MM.1S (cell line): ENCODE data around the gene PRRT1.
"Not testable (repeated sequence)": the region's sequence is repeated elsewhere in the genome, so short reads cannot be mapped to it uniquely, and the experiment has no call there.

Experiments
- DNase-seq: peaks from one replicate; pipeline ENCODE4 v3.0.0-alpha.2; 2015
- H2AFZ ChIP-seq: fragments of 300-600 bp; sonication (generic); 2 replicates; pipeline ENCODE4 v1.6.0; 2016; ENCODE audit warnings: antibody characterized with exemption, low read length
- H3F3A ChIP-seq: fragments of 300-600 bp; sonication (generic); 2 replicates; pipeline ENCODE4 v1.6.1; 2016; ENCODE audit warnings: mild to moderate bottlenecking, antibody characterized with exemption, low read length, moderate library complexity, mixed read lengths; ENCODE audit not compliant: insufficient read depth
- H3K27ac ChIP-seq: fragments of 300-600 bp; sonication (generic); 2 replicates; pipeline ENCODE4 v1.5.1; 2016; ENCODE audit warnings: mild to moderate bottlenecking, low read length
- H3K27me3 ChIP-seq: fragments of 300-600 bp; sonication (generic); replicated peaks from 2 replicates; pipeline ENCODE4 v1.6.0; 2016; ENCODE audit warnings: low read length; ENCODE audit not compliant: insufficient read depth
- H3K36me3 ChIP-seq: fragments of 300-600 bp; sonication (generic); replicated peaks from 2 replicates; pipeline ENCODE4 v1.6.1; 2016; ENCODE audit warnings: mild to moderate bottlenecking, low read length, mixed read lengths; ENCODE audit not compliant: insufficient read depth
- H3K4me1 ChIP-seq: fragments of 300-600 bp; sonication (generic); 2 replicates; pipeline ENCODE4 v1.6.1; 2016; ENCODE audit warnings: low read length, mixed read lengths
- H3K4me2 ChIP-seq: fragments of 300-600 bp; sonication (generic); 2 replicates; pipeline ENCODE4 v1.6.0; 2016; ENCODE audit warnings: low read depth, low read length
- H3K4me3 ChIP-seq: fragments of 300-600 bp; sonication (generic); 2 replicates; pipeline ENCODE4 v1.5.1; 2016; ENCODE audit warnings: low read length, mixed read lengths
- H3K79me2 ChIP-seq: fragments of 300-600 bp; sonication (generic); 2 replicates; pipeline ENCODE4 v1.6.1; 2016; ENCODE audit warnings: mixed run types, low read length, mixed read lengths
- H3K9ac ChIP-seq: fragments of 300-600 bp; sonication (generic); 2 replicates; pipeline ENCODE4 v1.6.1; 2016; ENCODE audit warnings: low read length, mixed read lengths
- H3K9me2 ChIP-seq: fragments of 300-600 bp; sonication (generic); replicated peaks from 2 replicates; pipeline ENCODE4 v1.6.1; 2016; ENCODE audit warnings: mild to moderate bottlenecking, low read length, mixed read lengths; ENCODE audit not compliant: insufficient read depth
- H3K9me3 ChIP-seq: fragments of 300-600 bp; sonication (generic); replicated peaks from 2 replicates; pipeline ENCODE4 v1.6.1; 2016; ENCODE audit warnings: mild to moderate bottlenecking, low read length, mixed read lengths; ENCODE audit not compliant: insufficient read depth
- H4K20me1 ChIP-seq: fragments of 300-600 bp; sonication (generic); 2 replicates; pipeline ENCODE4 v1.6.1; 2016; ENCODE audit warnings: mild to moderate bottlenecking, low read length, moderate library complexity, mixed read lengths; ENCODE audit not compliant: insufficient read depth
- CTCF ChIP-seq: fragments of 300-600 bp; sonication (generic); IDR thresholded peaks from 2 replicates; pipeline ENCODE4 v1.5.1; 2016; ENCODE audit warnings: antibody characterized with exemption, low read length, mixed read lengths
- EZH2 ChIP-seq: fragments of 300-600 bp; sonication (generic); optimal IDR thresholded peaks from 2 replicates; pipeline ENCODE3; 2017; ENCODE audit warnings: low read depth, mild to moderate bottlenecking, antibody characterized with exemption, low read length, mixed read lengths
- EZH2phosphoT487 ChIP-seq: fragments of 300-600 bp; sonication (generic); IDR thresholded peaks from 2 replicates; pipeline ENCODE4 v1.6.1; 2018; ENCODE audit warnings: antibody characterized with exemption, low read length

The PRRT1 gene

GRCh38 chr6:32147401-32148132, 4.2 kb downstream of the PRRT1 start:
- Histone ChIP-seq H3K4me2 (no peak overlapping the region), H2AFZ (no peak overlapping the region), H3K36me3 (no peaks in the 10 kb centered on the region), H3K9ac (no peak overlapping the region), H4K20me1 (no peaks in the 10 kb centered on the region), H3K4me1 (no peaks in the 10 kb centered on the region), H3K9me3 (no peaks in the 10 kb centered on the region), H3K4me3 (no peak overlapping the region), H3K27me3 (peaks cover 83% of the 10 kb centered on the region), H3F3A (no peaks in the 10 kb centered on the region), H3K9me2 (no peaks in the 10 kb centered on the region), H3K27ac (no peak overlapping the region), H3K79me2 (no peaks in the 10 kb centered on the region)
- DNase-seq, result no peak
- TF ChIP-seq EZH2phosphoT487 (no peak), EZH2 (no peak)

- Histone ChIP-seq H3K4me1 (no peaks in the 10 kb centered on the region), H3K27me3 (peaks cover 76% of the 10 kb centered on the region), H3K4me2 (no peak overlapping the region), H3K27ac (no peak overlapping the region), H3K9me2 (no peaks in the 10 kb centered on the region), H3K9ac (no peak overlapping the region), H3K4me3 (no peak overlapping the region), H3K36me3 (no peaks in the 10 kb centered on the region), H2AFZ (no peak overlapping the region), H3K9me3 (no peaks in the 10 kb centered on the region), H4K20me1 (no peaks in the 10 kb centered on the region), H3K79me2 (no peaks in the 10 kb centered on the region), H3F3A (no peaks in the 10 kb centered on the region)
- TF ChIP-seq EZH2, result no peak
- TF ChIP-seq CTCF, result no peak
- TF ChIP-seq EZH2phosphoT487, result no peak
- DNase-seq, result no peak
These were observed 5.1 kb downstream of the PRRT1 start for GRCh38 chr6:32146687-32147086.

GRCh38 chr6:32146287-32146686, 5.5 kb downstream of the PRRT1 start:
- Histone ChIP-seq H3K9me2 (no peaks in the 10 kb centered on the region), H3K36me3 (no peaks in the 10 kb centered on the region), H4K20me1 (no peaks in the 10 kb centered on the region), H2AFZ (no peak overlapping the region), H3K9me3 (no peaks in the 10 kb centered on the region), H3K4me3 (no peak overlapping the region), H3F3A (no peaks in the 10 kb centered on the region), H3K4me2 (no peak overlapping the region), H3K27ac (no peak overlapping the region), H3K9ac (no peak overlapping the region), H3K79me2 (no peaks in the 10 kb centered on the region), H3K27me3 (peaks cover 74% of the 10 kb centered on the region), H3K4me1 (no peaks in the 10 kb centered on the region)
- TF ChIP-seq CTCF (no peak), EZH2 (no peak), EZH2phosphoT487 (no peak)
- no peak for DNase-seq

- not testable (repeated sequence) for H3K9ac ChIP-seq, H3K9me3 ChIP-seq, H3K79me2 ChIP-seq, H4K20me1 ChIP-seq, H3K4me2 ChIP-seq, H2AFZ ChIP-seq, H3F3A ChIP-seq, DNase-seq, H3K4me1 ChIP-seq, H3K36me3 ChIP-seq, H3K4me3 ChIP-seq, H3K27ac ChIP-seq, H3K9me2 ChIP-seq
- peaks cover 53% of the 10 kb centered on the region for H3K27me3 ChIP-seq
These were observed 7.5 kb downstream of the PRRT1 start for GRCh38 chr6:32144238-32144637.
